ENCODE measurements around the gene KRT20. TPM values are rescaled to one million over a fixed set of nuclear protein-coding genes. Genes with fewer than 3 reads are reported as not detected.

Gene KRT20
- total and polyA plus RNA-seq, 4 donors, result not detected

DNA sequence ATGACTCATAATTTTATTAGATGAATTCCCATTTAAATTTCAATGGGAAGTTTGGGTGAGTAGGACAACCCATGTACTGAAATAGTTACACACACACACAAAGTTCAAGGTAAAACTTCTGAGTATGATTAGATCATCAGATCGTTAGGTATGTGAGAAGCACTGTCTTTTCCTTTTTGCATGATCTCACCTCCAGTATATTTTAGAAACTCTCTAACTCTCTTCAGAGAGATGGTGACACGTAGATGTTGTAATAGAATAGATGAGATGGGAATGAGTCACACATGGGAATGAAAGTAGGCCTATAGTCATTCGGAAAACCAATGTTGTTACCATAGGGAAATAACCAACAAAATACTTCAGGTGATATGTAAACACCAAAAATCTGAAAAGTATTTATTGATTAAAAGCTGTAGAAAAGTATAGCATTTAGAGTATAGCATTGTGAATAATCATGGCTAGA is 30.2 kb upstream of the KRT20 start:
- Histone ChIP-seq H3K36me3 (ENCODE audit: control insufficient read depth, insufficient read depth, low read length) (no peaks in the 10 kb centered on the region), H3K27ac (ENCODE audit: low read depth, low read length) (no peak overlapping the region), H3K27me3 (ENCODE audit: control insufficient read depth, insufficient read depth, low read length) (no peaks in the 10 kb centered on the region), H3K9me3 (ENCODE audit: control insufficient read depth, insufficient read depth, low read length) (no peaks in the 10 kb centered on the region), H3K4me3 (ENCODE audit: low read depth, low read length) (no peak overlapping the region), H3K4me1 (ENCODE audit: control insufficient read depth, insufficient read depth, low read length) (no peaks in the 10 kb centered on the region)
- DNase-seq (ENCODE audit: low read depth in 4 of 6, low spot score in 6 of 6), result no peak
- no CpG with 5 or more reads among the region's 3 CpGs for WGBS (ENCODE audit: insufficient coverage)

DNA sequence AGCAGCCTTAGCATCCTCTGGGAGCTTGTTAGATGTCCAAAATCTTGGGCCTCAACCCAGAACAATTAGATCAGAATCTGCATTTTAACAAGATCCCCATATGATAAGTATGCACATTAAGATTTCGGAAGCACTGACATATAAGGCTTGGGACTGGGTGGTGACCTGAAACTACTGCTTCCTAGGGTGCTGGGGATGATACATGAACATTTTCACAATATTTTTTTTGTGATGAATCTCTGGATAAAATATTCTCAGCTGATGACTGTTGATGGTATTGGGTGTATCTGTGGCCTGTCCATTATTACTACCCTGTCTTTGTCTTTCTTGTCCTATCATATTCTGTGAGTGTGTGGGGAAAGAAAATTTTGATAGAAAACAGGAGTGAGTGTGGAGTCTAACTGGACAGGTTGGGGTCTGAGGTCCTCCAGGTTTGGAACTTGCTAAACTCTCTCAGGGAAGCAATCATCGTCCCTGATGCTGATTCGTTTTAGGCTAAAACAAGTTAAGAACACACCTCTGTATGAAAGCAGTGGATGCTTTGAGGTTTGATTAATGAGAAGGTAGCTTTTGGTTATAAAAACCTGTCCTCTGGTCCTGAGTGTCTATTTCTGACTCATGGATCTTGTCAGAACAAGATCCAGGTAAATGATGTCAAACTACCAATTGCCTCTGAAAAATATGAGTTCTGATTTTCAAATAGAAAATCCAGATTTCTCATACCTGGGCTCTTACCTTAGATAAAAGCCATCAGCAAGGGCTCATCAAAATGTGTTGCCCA is 29.2 kb upstream of the KRT20 start:
- Histone ChIP-seq H3K4me1 (ENCODE audit: control insufficient read depth, insufficient read depth, low read length) (no peaks in the 10 kb centered on the region), H3K36me3 (ENCODE audit: control insufficient read depth, insufficient read depth, low read length) (no peaks in the 10 kb centered on the region), H3K4me3 (ENCODE audit: low read depth, low read length) (no peak overlapping the region), H3K27ac (ENCODE audit: low read depth, low read length) (no peak overlapping the region), H3K9me3 (ENCODE audit: control insufficient read depth, insufficient read depth, low read length) (no peaks in the 10 kb centered on the region), H3K27me3 (ENCODE audit: control insufficient read depth, insufficient read depth, low read length) (no peaks in the 10 kb centered on the region)
- 100% methylated on average over 2 of the region's 3 CpGs for WGBS (ENCODE audit: insufficient coverage)
- no peak for DNase-seq (ENCODE audit: low read depth in 4 of 6, low spot score in 6 of 6)

DNA sequence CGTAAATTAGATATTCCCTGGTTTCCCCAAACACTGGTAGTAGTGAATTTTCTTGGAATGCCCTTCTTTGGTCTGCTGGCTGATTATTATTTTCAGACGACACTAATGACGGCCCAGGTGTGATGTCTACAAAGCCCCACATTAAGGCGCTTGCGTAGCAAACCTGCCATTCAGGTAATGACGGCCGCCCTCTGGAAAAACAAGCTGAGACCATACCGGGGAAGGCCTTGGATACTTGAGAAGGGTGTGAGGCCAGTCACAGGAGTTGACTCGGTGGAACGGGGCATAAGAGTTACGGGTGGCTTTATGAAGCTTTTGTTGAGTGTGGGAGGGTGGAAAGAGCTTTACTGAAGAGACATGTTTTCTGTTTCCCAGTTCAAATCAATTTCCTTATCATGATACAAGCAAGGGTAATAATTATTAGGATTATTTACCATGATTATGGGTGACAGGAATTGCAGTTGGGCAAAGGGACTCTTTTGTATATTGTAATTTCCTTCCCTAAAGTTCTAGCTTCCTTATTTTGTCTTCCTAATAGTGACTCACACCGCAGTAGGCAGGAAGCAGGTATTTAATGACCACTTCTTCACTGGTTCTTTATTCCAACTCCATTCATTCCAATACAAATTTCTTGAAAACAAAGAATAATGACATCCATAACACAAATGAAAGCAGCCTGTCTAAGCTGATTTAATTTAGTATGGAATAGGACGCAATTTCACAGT is 27.6 kb upstream of the KRT20 start:
- WGBS (ENCODE audit: insufficient coverage), result 96% methylated on average over 6 of the region's 13 CpGs
- H3K4me3 ChIP-seq (ENCODE audit: low read depth, low read length), result no peak overlapping the region

DNA sequence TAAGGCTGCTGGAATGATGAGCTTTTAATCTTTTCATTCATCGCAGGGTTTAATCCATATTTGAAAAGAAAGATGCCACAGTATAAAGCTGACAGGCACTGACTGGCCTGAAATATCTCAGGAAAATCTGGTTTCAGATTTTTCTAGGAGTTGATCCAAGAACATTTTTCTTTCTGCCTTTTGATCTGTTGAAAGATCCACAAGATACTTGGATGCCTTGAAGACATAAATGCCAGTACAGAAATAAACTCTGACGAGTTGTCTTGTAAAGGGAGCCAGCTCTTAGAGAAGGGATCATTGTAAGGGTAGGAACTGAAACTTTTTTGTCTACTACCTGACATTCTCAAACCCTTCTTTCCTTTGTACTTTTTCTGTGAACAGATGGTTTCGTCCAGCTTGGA is 25.4 kb upstream of the KRT20 start:
- H3K9me3 ChIP-seq (ENCODE audit: control insufficient read depth, insufficient read depth, low read length), result no peaks in the 10 kb centered on the region
- no peak overlapping the region for H3K27ac ChIP-seq (ENCODE audit: low read depth, low read length)

More for the DNA sequence above, 27.6 kb upstream of the KRT20 start:
- Histone ChIP-seq H3K27me3 (ENCODE audit: control insufficient read depth, insufficient read depth, low read length) (no peaks in the 10 kb centered on the region), H3K27ac (ENCODE audit: low read depth, low read length) (no peak overlapping the region), H3K36me3 (ENCODE audit: control insufficient read depth, insufficient read depth, low read length) (no peaks in the 10 kb centered on the region), H3K9me3 (ENCODE audit: control insufficient read depth, insufficient read depth, low read length) (no peaks in the 10 kb centered on the region), H3K4me1 (ENCODE audit: control insufficient read depth, insufficient read depth, low read length) (no peaks in the 10 kb centered on the region)
- no peak for DNase-seq (ENCODE audit: low read depth in 4 of 6, low spot score in 6 of 6)

DNA sequence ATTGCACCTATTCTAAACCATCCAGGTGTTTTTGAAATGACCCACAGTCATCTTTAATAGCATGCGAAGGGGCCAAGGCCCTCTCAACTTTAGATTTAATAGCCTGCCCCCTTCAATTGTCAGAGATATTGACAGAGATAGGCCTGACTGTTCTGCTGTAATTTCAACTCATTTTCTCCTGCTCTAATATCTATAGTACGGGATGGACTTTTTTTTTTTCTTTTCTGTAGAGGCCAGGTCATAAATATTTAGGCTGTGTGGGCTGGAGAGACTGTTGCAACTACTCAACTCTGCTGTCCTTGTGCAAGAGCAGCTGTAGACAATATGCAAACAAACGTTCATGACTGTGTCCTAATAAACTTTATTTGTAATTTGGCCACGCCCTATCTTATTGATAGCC is 24.7 kb upstream of the KRT20 start:
- peak in 1 of 6 donors; percentile 13 for DNase-seq (ENCODE audit: low read depth in 4 of 6, low spot score in 6 of 6)
- Histone ChIP-seq H3K27me3 (ENCODE audit: control insufficient read depth, insufficient read depth, low read length) (peaks cover 3% of the 10 kb centered on the region), H3K36me3 (ENCODE audit: control insufficient read depth, insufficient read depth, low read length) (no peaks in the 10 kb centered on the region), H3K4me3 (ENCODE audit: low read depth, low read length) (no peak overlapping the region), H3K27ac (ENCODE audit: low read depth, low read length) (no peak overlapping the region), H3K4me1 (ENCODE audit: control insufficient read depth, insufficient read depth, low read length) (no peaks in the 10 kb centered on the region), H3K9me3 (ENCODE audit: control insufficient read depth, insufficient read depth, low read length) (no peaks in the 10 kb centered on the region)
- WGBS (ENCODE audit: insufficient coverage), result no CpG with 5 or more reads among the region's 4 CpGs

More for the DNA sequence above, 25.4 kb upstream of the KRT20 start:
- Histone ChIP-seq H3K36me3 (ENCODE audit: control insufficient read depth, insufficient read depth, low read length) (no peaks in the 10 kb centered on the region), H3K4me3 (ENCODE audit: low read depth, low read length) (no peak overlapping the region), H3K27me3 (ENCODE audit: control insufficient read depth, insufficient read depth, low read length) (peaks cover 3% of the 10 kb centered on the region), H3K4me1 (ENCODE audit: control insufficient read depth, insufficient read depth, low read length) (no peaks in the 10 kb centered on the region)
- WGBS (ENCODE audit: insufficient coverage), result no CpG with 5 or more reads among the region's 3 CpGs
- peak in 1 of 6 donors; percentile 89 for DNase-seq (ENCODE audit: low read depth in 4 of 6, low spot score in 6 of 6)

DNA sequence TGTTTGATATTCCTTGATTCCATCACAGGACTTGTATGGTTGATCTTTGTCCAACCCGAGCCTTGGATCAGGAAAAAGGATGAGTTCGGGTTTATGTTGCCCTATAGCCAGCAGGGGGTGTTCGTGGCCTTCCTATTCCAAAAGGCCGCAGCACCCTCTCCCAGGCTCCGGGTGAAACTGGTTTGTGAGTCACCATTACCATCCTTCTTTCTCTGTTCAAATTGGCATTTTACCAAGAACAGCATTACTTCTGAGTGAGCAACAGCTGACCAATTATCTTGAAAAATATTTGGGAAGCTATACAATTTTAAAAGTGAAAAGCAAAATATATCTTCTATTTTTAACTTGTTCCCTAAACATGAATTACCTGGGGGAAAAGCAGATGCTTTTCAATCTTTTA is 24.3 kb upstream of the KRT20 start:
- Histone ChIP-seq H3K9me3 (ENCODE audit: control insufficient read depth, insufficient read depth, low read length) (no peaks in the 10 kb centered on the region), H3K27me3 (ENCODE audit: control insufficient read depth, insufficient read depth, low read length) (peaks cover 3% of the 10 kb centered on the region), H3K27ac (ENCODE audit: low read depth, low read length) (no peak overlapping the region), H3K36me3 (ENCODE audit: control insufficient read depth, insufficient read depth, low read length) (no peaks in the 10 kb centered on the region), H3K4me1 (ENCODE audit: control insufficient read depth, insufficient read depth, low read length) (no peaks in the 10 kb centered on the region), H3K4me3 (ENCODE audit: low read depth, low read length) (no peak overlapping the region)
- WGBS (ENCODE audit: insufficient coverage), result 0% methylated on average over 3 of the region's 5 CpGs
- DNase-seq (ENCODE audit: low read depth in 4 of 6, low spot score in 6 of 6), result peak; percentile 64 to 95 (median 76)

DNA sequence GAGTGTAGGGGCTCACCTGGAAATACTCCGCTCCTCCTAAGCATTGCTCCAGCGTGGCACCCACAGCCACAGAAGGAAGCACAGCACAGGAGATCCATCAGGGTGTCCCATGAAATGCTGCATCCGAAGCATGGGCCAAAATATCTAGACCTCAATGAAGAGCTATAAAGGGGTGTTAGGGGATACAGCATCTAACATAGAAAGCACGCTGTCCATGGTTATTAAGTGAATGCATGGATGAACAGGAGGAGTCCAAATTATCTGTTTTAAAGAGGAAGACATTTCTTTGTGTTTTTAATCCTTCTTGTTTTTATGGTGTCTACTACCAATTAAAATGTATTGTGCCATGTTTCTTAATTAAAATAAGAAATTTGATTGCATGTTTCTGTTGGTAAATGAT is 21.6 kb upstream of the KRT20 start:
- Histone ChIP-seq H3K27ac (ENCODE audit: low read depth, low read length) (no peak overlapping the region), H3K27me3 (ENCODE audit: control insufficient read depth, insufficient read depth, low read length) (peaks cover 3% of the 10 kb centered on the region), H3K9me3 (ENCODE audit: control insufficient read depth, insufficient read depth, low read length) (no peaks in the 10 kb centered on the region), H3K36me3 (ENCODE audit: control insufficient read depth, insufficient read depth, low read length) (no peaks in the 10 kb centered on the region), H3K4me3 (ENCODE audit: low read depth, low read length) (no peak overlapping the region), H3K4me1 (ENCODE audit: control insufficient read depth, insufficient read depth, low read length) (no peaks in the 10 kb centered on the region)
- DNase-seq (ENCODE audit: low read depth in 4 of 6, low spot score in 6 of 6), result no peak
- WGBS (ENCODE audit: insufficient coverage), result 89% methylated on average over 4 of the region's 4 CpGs

DNA sequence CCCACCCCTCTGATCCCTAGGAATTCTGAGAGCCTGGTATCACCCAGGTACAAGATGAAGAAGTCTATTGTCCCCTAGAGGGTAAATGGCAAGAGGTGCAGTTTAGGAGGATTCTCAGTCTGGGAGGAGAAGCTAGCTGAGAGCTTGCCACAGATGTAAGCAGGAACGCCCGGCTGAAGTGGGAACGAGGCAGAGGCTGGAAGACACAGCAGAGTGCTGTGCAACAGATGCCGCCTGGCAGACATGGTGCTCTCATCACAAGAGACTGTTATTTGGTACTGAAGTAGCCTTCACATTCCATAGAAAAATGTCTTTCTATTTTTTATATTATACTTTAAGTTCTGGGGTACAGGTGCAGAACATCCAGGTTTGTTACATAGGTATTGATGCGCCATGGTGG is 20.3 kb upstream of the KRT20 start:
- no peak for DNase-seq (ENCODE audit: low read depth in 4 of 6, low spot score in 6 of 6)
- no peaks in the 10 kb centered on the region for H3K4me1 ChIP-seq (ENCODE audit: control insufficient read depth, insufficient read depth, low read length)
- H3K9me3 ChIP-seq (ENCODE audit: control insufficient read depth, insufficient read depth, low read length), result no peaks in the 10 kb centered on the region
- no peak overlapping the region for H3K27ac ChIP-seq (ENCODE audit: low read depth, low read length)
- H3K27me3 ChIP-seq (ENCODE audit: control insufficient read depth, insufficient read depth, low read length), result peaks cover 3% of the 10 kb centered on the region
- no peaks in the 10 kb centered on the region for H3K36me3 ChIP-seq (ENCODE audit: control insufficient read depth, insufficient read depth, low read length)
- 71% methylated on average over 4 of the region's 5 CpGs for WGBS (ENCODE audit: insufficient coverage)
- no peak overlapping the region for H3K4me3 ChIP-seq (ENCODE audit: low read depth, low read length)

DNA sequence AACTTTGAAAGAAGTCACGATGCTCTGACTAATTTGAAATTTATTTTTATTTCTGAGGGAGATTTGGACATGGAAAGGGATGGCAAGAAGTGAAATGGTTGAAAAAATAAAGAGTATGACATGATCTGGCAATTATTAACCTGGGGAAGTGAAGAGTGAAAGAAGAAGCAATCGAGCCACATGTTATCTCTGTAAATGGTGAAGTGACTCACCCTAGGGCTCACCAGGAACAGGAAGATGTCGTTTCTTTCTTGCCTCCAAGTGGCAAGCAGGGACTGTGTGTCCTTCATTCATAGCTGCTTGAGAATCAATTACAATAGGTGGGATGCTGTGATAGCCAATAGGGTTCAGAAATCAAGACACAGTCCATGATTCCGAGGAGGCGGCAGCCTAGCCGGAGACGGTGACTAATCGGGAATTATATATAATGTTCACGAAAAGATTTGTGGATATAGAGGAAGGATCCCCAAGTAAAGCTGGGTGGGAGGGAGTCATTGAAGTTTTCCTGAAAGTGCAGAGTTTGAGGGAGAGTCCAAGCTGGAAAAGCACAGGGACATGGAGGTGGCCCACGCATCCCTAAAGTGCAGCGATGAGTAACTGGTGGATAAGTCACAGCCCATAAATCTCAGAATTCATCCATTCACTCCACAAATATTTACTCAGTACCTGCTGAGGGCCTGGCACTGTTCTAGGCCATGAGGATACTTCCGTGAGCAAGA is 18.2 kb upstream of the KRT20 start:
- Histone ChIP-seq H3K9me3 (ENCODE audit: control insufficient read depth, insufficient read depth, low read length) (no peaks in the 10 kb centered on the region), H3K27me3 (ENCODE audit: control insufficient read depth, insufficient read depth, low read length) (peaks cover 3% of the 10 kb centered on the region), H3K27ac (ENCODE audit: low read depth, low read length) (no peak overlapping the region), H3K36me3 (ENCODE audit: control insufficient read depth, insufficient read depth, low read length) (no peaks in the 10 kb centered on the region), H3K4me3 (ENCODE audit: low read depth, low read length) (no peak overlapping the region), H3K4me1 (ENCODE audit: control insufficient read depth, insufficient read depth, low read length) (no peaks in the 10 kb centered on the region)
- 62% methylated on average over 10 of the region's 12 CpGs for WGBS (ENCODE audit: insufficient coverage)
- no peak for DNase-seq (ENCODE audit: low read depth in 4 of 6, low spot score in 6 of 6)
